Trophoblast cell (in vitro differentiated cells and primary cell): ENCODE results near the gene TTC39C.

Experiments used
- DNase-seq, 2 donors: peaks; one replicate each; pipeline ENCODE4 v3.0.0-alpha.2; 2016
- H2AFZ ChIP-seq: 2 replicates; pipeline ENCODE4 v1.6.1; 2013; ENCODE audit warnings: low read length, moderate library complexity, mild to moderate bottlenecking; ENCODE audit not compliant: insufficient read depth, poor library complexity
- H2AK5ac ChIP-seq: 2 replicates; pipeline ENCODE4 v1.6.1; 2013; ENCODE audit warnings: mild to moderate bottlenecking, low read length
- H2BK120ac ChIP-seq: 2 replicates; pipeline ENCODE4 v1.6.1; 2013; ENCODE audit warnings: low read length, mild to moderate bottlenecking, moderate library complexity; ENCODE audit not compliant: insufficient read depth, poor library complexity
- H2BK12ac ChIP-seq: 2 replicates; pipeline ENCODE4 v1.6.1; 2013; ENCODE audit warnings: mild to moderate bottlenecking, low read length, moderate library complexity
- H2BK5ac ChIP-seq: 2 replicates; pipeline ENCODE4 v1.6.1; 2013; ENCODE audit warnings: low read length, low read depth, moderate library complexity, mild to moderate bottlenecking; ENCODE audit not compliant: poor library complexity
- H3K14ac ChIP-seq: 2 replicates; pipeline ENCODE4 v1.6.1; 2013; ENCODE audit warnings: mild to moderate bottlenecking, low read length
- H3K18ac ChIP-seq: 2 replicates; pipeline ENCODE4 v1.6.1; 2013; ENCODE audit warnings: mild to moderate bottlenecking, low read length
- H3K23ac ChIP-seq: 2 replicates; pipeline ENCODE4 v1.6.1; 2013; ENCODE audit warnings: low read length
- H3K27ac ChIP-seq: 2 replicates; pipeline ENCODE4 v1.5.1; 2013; ENCODE audit warnings: low read depth, mild to moderate bottlenecking, inconsistent platforms, low read length, moderate library complexity
- H3K27me3 ChIP-seq: 2 replicates; pipeline ENCODE4 v1.6.1; 2013; ENCODE audit warnings: inconsistent platforms, mild to moderate bottlenecking, low read length, moderate library complexity; ENCODE audit not compliant: insufficient read depth
- H3K36me3 ChIP-seq, 2 experiments: 1 replicate in 1 of 2; 2 replicates in 1 of 2; pipeline ENCODE4 v1.6.1; 2013; ENCODE audit warnings: low read length in 2 of 2, mild to moderate bottlenecking in 2 of 2, moderate library complexity in 1 of 2; ENCODE audit not compliant: insufficient read depth in 2 of 2, control insufficient read depth in 1 of 2
- H3K4ac ChIP-seq: 2 replicates; pipeline ENCODE4 v1.6.1; 2013; ENCODE audit warnings: low read depth, mild to moderate bottlenecking, low read length, moderate library complexity
- H3K4me1 ChIP-seq, 2 experiments: 1 replicate in 1 of 2; 2 replicates in 1 of 2; pipeline ENCODE4 v1.6.1; 2013; ENCODE audit warnings: low read length in 2 of 2, mild to moderate bottlenecking in 2 of 2, moderate library complexity in 1 of 2; ENCODE audit not compliant: insufficient read depth in 2 of 2, control insufficient read depth in 1 of 2
- H3K4me2 ChIP-seq: 2 replicates; pipeline ENCODE4 v1.6.1; 2013; ENCODE audit warnings: inconsistent platforms, mild to moderate bottlenecking, low read length, moderate library complexity
- H3K4me3 ChIP-seq: 2 replicates; pipeline ENCODE4 v1.5.1; 2013; ENCODE audit warnings: mild to moderate bottlenecking, low read depth, low read length, inconsistent platforms
- H3K79me1 ChIP-seq: one replicate; pipeline ENCODE4 v1.6.1; 2013; ENCODE audit warnings: low read length
- H3K79me2 ChIP-seq: 2 replicates; pipeline ENCODE4 v1.6.1; 2013; ENCODE audit warnings: low read length, mild to moderate bottlenecking; ENCODE audit not compliant: control insufficient read depth, insufficient read depth, poor library complexity
- H3K9ac ChIP-seq: 2 replicates; pipeline ENCODE4 v1.6.1; 2013; ENCODE audit warnings: mild to moderate bottlenecking, low read length
- H3K9me3 ChIP-seq: 2 replicates; pipeline ENCODE4 v1.6.1; 2013; ENCODE audit warnings: low read depth, mild to moderate bottlenecking, control low read depth, inconsistent platforms, low read length; ENCODE audit not compliant: insufficient read depth
- H4K12ac ChIP-seq: 2 replicates; pipeline ENCODE4 v1.6.1; 2013; ENCODE audit warnings: low read depth, mild to moderate bottlenecking, low read length, moderate library complexity
- H4K8ac ChIP-seq: 2 replicates; pipeline ENCODE4 v1.6.1; 2013; ENCODE audit warnings: low read depth, mild to moderate bottlenecking, low read length, moderate library complexity
- H4K91ac ChIP-seq: one replicate; pipeline ENCODE4 v1.6.1; 2013; ENCODE audit warnings: low read depth, mild to moderate bottlenecking, low read length, moderate library complexity
- WGBS: extraction: QIAGEN DNeasy Blood & Tissue Kit; methylation state at CpG from one replicate; pipeline ENCODE4 v1.1.7; 2013; ENCODE audit warnings: missing lambda C conversion rate; ENCODE audit not compliant: insufficient read length, insufficient coverage; ENCODE audit errors: extremely low coverage; 5-methylcytosine and 5-hydroxymethylcytosine counted together

The TTC39C gene

DNA sequence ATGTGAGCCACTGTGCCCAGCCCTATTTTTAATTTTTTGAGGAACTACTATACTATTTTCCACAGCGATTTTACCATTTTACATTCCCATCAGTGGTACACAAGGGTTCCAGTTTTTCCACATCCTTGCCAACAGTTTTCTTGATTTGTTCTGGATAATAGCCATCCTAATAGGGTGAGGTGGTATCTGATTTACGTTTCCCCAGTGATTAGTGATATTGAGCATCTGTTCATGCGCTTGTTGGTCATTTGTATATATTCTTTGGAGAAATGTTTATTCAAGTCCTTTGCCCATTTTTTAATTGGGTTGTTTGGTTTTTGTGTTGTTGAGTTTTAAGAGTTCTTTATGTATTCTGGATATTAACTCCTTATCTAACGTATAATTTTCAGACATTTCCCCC is 20.8 kb downstream of the TTC39C start:
- no peak overlapping the region for H2AK5ac ChIP-seq
- no CpG with 5 or more reads among the region's 4 CpGs for WGBS

DNA sequence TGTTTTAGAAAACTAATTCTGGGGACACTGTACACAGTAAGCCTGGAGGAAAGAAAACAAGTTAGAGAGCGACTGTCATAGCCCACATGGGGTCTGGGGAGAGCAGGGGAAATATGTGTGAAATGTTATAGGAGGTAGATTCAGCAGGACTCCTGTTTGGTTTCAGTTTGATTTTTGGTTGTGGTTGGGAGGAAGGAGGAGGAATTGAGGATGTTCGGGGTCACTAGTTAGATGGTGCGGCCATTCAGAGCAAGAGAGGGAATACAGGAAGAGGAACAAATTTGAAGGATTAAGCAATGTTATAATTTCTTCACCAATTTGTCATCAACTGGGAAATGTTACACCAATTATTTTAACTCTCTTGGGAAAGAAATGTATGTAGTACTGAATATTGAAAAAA is 25.1 kb downstream of the TTC39C start:
- Histone ChIP-seq H2AFZ (no peak overlapping the region), H3K4me1 (peaks cover 0 to 4% of the 10 kb centered on the region in 2 experiments), H3K4ac (no peak overlapping the region), H3K27me3 (no peaks in the 10 kb centered on the region), H2BK12ac (no peak overlapping the region), H2AK5ac (no peak overlapping the region), H3K9me3 (no peaks in the 10 kb centered on the region), H2BK120ac (no peak overlapping the region), H4K12ac (no peak overlapping the region), H3K4me3 (no peak overlapping the region), H3K18ac (no peak overlapping the region), H3K36me3 (no peaks in the 10 kb centered on the region), H3K79me2 (no peaks in the 10 kb centered on the region), H3K9ac (no peak overlapping the region), H3K23ac (peak overlapping the region; percentile 85), H3K27ac (no peak overlapping the region), H4K8ac (no peak overlapping the region), H2BK5ac (no peak overlapping the region), H3K79me1 (no peaks in the 10 kb centered on the region), H3K14ac (no peak overlapping the region), H3K4me2 (no peak overlapping the region), H4K91ac (no peak overlapping the region)
- WGBS = no CpG with 5 or more reads among the region's 3 CpGs
- DNase-seq = peak in 1 of 2 donors; percentile 21

More for the DNA sequence above, 20.8 kb downstream of the TTC39C start:
- no peak overlapping the region for H2BK12ac ChIP-seq
- no peak overlapping the region for H2BK120ac ChIP-seq
- no peaks in the 10 kb centered on the region for H3K79me2 ChIP-seq
- no peaks in the 10 kb centered on the region for H3K4me1 ChIP-seq
- no peak overlapping the region for H4K8ac ChIP-seq
- H3K4ac ChIP-seq = no peak overlapping the region
- H3K4me3 ChIP-seq = no peak overlapping the region
- H3K79me1 ChIP-seq = no peaks in the 10 kb centered on the region
- H4K12ac ChIP-seq = no peak overlapping the region
- no peak overlapping the region for H2BK5ac ChIP-seq
- H3K36me3 ChIP-seq = peaks cover 0 to 2% of the 10 kb centered on the region in 2 experiments
- no peak overlapping the region for H3K23ac ChIP-seq
- no peak overlapping the region for H4K91ac ChIP-seq
- H3K9me3 ChIP-seq = no peaks in the 10 kb centered on the region
- DNase-seq = no peak
- no peak overlapping the region for H3K27ac ChIP-seq
- H3K27me3 ChIP-seq = no peaks in the 10 kb centered on the region
- H3K18ac ChIP-seq = no peak overlapping the region
- no peak overlapping the region for H3K4me2 ChIP-seq
- peak overlapping the region; percentile 45 for H3K9ac ChIP-seq
- no peak overlapping the region for H2AFZ ChIP-seq
- H3K14ac ChIP-seq = no peak overlapping the region

DNA sequence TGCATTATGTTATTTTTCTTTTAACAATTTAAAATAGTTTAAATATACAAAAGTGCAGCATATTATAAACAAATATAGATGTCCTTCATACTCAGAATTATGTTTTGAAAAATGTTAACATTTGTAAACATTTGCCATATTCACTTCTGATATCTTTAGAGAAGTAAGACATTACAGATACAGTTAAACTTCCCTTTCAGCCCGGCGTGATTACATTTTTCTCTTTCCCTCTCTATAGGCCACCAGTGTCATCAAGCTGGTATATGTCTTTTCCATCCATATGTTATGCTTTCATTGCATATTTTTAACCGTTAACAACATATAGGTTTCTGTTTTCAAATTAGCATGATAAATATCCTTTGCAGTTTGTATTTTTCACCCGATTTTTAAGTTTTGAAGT is 27.1 kb downstream of the TTC39C start:
- Histone ChIP-seq H4K8ac (no peak overlapping the region), H3K27ac (no peak overlapping the region), H2BK120ac (no peak overlapping the region), H2BK5ac (no peak overlapping the region), H2AK5ac (no peak overlapping the region), H4K91ac (no peak overlapping the region), H3K79me1 (no peaks in the 10 kb centered on the region), H3K9me3 (no peaks in the 10 kb centered on the region), H3K36me3 (no peaks in the 10 kb centered on the region), H3K4ac (no peak overlapping the region), H3K23ac (no peak overlapping the region), H2AFZ (no peak overlapping the region), H4K12ac (no peak overlapping the region), H2BK12ac (no peak overlapping the region), H3K14ac (no peak overlapping the region), H3K79me2 (no peaks in the 10 kb centered on the region), H3K4me3 (no peak overlapping the region), H3K27me3 (no peaks in the 10 kb centered on the region), H3K4me2 (no peak overlapping the region), H3K9ac (no peak overlapping the region), H3K4me1 (peaks cover 0 to 4% of the 10 kb centered on the region in 2 experiments), H3K18ac (no peak overlapping the region)
- WGBS = no CpG with 5 or more reads among the region's 4 CpGs
- DNase-seq = no peak

DNA sequence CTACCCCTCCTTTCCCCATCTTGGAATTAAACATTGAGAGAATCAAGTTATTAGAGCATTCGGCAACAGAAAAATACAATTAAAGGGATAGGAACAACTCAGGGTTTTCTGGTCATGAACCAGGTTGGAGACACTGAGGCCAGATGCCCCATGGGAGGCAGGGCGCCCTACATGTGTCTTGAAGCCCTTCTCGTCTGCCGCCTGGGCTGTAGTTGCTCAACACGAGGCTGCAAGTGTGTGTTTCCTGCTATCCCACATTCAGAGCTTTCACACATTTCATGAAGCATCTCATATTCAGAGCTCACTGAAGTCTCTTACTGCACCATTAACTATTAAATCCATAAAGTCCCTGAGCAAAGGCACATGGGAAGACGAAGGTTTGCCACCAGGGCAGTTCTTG is 28.8 kb downstream of the TTC39C start:
- Histone ChIP-seq H3K9me3 (no peaks in the 10 kb centered on the region), H2AFZ (no peak overlapping the region), H3K23ac (no peak overlapping the region), H4K12ac (no peak overlapping the region), H2BK120ac (no peak overlapping the region), H3K36me3 (no peaks in the 10 kb centered on the region), H2BK5ac (no peak overlapping the region), H3K79me2 (no peaks in the 10 kb centered on the region), H3K9ac (no peak overlapping the region), H3K4me3 (no peak overlapping the region), H3K27ac (no peak overlapping the region), H4K8ac (no peak overlapping the region), H2BK12ac (no peak overlapping the region), H3K4me2 (no peak overlapping the region), H3K18ac (no peak overlapping the region), H3K14ac (no peak overlapping the region), H3K4ac (no peak overlapping the region), H4K91ac (no peak overlapping the region), H3K79me1 (no peaks in the 10 kb centered on the region), H3K27me3 (no peaks in the 10 kb centered on the region), H2AK5ac (no peak overlapping the region), H3K4me1 (peaks cover 0 to 4% of the 10 kb centered on the region in 2 experiments)
- no CpG with 5 or more reads among the region's 6 CpGs for WGBS
- no peak for DNase-seq
